Upper lobe of left lung (tissue), 4 donors: ENCODE measurements around the gene LRRC3.

Experiments used
- EP300 ChIP-seq, 4 donors: sonication (generic); formaldehyde crosslinking; IDR thresholded peaks; one replicate each; pipeline ENCODE4 v1.5.1; 2017; ENCODE audit warnings: antibody characterized with exemption in 4 of 4, control low read depth in 2 of 4
- POLR2A ChIP-seq, 4 donors: fragments of 450-650 bp; IDR thresholded peaks; one replicate each; pipeline ENCODE4 v1.5.1; 2016 to 2017; ENCODE audit warnings: antibody characterized with exemption in 4 of 4, mild to moderate bottlenecking in 2 of 4
- POLR2AphosphoS5 ChIP-seq, 2 donors: sonication (generic); formaldehyde crosslinking; IDR thresholded peaks; one replicate each; pipeline ENCODE4 v1.5.1; 2017; ENCODE audit warnings: antibody characterized with exemption in 2 of 2
- TF ChIP-seq, protein P1 (sequence below), 6 experiments: fragments of 450-650 bp in 4 of 6; fragments of 200-600 bp in 2 of 6; sonication (generic) in 2 of 6; IDR thresholded peaks; one replicate each; pipeline ENCODE4 v1.5.1; 2016 to 2019; ENCODE audit warnings: antibody characterized with exemption in 6 of 6

GRCh38 chr21:44473915-44474555 lies 18.7 kb downstream of the LRRC3 start:
- TF ChIP-seq POLR2AphosphoS5 (IDR thresholded peaks at IDR 0.05) (no peak), POLR2A (IDR thresholded peaks at IDR 0.05) (no peak), EP300 (IDR thresholded peaks at IDR 0.05) (no peak)
- TF ChIP-seq, protein P1, sequence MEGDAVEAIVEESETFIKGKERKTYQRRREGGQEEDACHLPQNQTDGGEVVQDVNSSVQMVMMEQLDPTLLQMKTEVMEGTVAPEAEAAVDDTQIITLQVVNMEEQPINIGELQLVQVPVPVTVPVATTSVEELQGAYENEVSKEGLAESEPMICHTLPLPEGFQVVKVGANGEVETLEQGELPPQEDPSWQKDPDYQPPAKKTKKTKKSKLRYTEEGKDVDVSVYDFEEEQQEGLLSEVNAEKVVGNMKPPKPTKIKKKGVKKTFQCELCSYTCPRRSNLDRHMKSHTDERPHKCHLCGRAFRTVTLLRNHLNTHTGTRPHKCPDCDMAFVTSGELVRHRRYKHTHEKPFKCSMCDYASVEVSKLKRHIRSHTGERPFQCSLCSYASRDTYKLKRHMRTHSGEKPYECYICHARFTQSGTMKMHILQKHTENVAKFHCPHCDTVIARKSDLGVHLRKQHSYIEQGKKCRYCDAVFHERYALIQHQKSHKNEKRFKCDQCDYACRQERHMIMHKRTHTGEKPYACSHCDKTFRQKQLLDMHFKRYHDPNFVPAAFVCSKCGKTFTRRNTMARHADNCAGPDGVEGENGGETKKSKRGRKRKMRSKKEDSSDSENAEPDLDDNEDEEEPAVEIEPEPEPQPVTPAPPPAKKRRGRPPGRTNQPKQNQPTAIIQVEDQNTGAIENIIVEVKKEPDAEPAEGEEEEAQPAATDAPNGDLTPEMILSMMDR (IDR thresholded peaks at IDR 0.05), result no peak
